ENCODE results near the gene USP48. TPM values are rescaled to one million over a fixed set of nuclear protein-coding genes. Genes with fewer than 3 reads are reported as not detected.

USP48 gene
- total and polyA plus RNA-seq, 7 donors = 12.6 to 77.0 (median 47.1) TPM

- Histone ChIP-seq H3K4me3 (no peak overlapping the region), H3K27me3 (no peaks in the 10 kb centered on the region), H3K36me3 (peaks cover 0 to 8% (median under 1%) of the 10 kb centered on the region in 4 donors), H3K4me1 (peaks cover 0 to 35% (median 27%) of the 10 kb centered on the region in 4 donors), H3K27ac (no peak overlapping the region), H3K9me3 (no peaks in the 10 kb centered on the region)
- DNase-seq = no peak
- 34 to 51% methylated on average over 3 of the region's 3 CpGs for WGBS, 2 donors
- TF ChIP-seq CTCF (IDR thresholded peaks at IDR 0.05) = no peak
- intact Hi-C loops (cut with DNase I) = no loop called here
These were observed 21.9 kb downstream of the USP48 start for GRCh38 chr1:21761052-21761451.

- H3K27ac ChIP-seq = no peak overlapping the region
- no peaks in the 10 kb centered on the region for H3K9me3 ChIP-seq
- H3K36me3 ChIP-seq = peaks cover 5 to 21% (median 6%) of the 10 kb centered on the region in 4 donors
- no peak for DNase-seq
- TF ChIP-seq POLR2A (IDR thresholded peaks at IDR 0.05) = no peak
- no peak for TF ChIP-seq CTCF (IDR thresholded peaks at IDR 0.05)
- TF ChIP-seq EP300 (IDR thresholded peaks at IDR 0.05) = no peak
- TF ChIP-seq POLR2AphosphoS5 (IDR thresholded peaks at IDR 0.05) = no peak
- no peak overlapping the region for H3K4me3 ChIP-seq
- peaks cover 0 to 23% (median 18%) of the 10 kb centered on the region in 4 donors for H3K4me1 ChIP-seq
- H3K27me3 ChIP-seq = no peaks in the 10 kb centered on the region
- intact Hi-C loops (cut with DNase I) = no loop called here
- 80 to 84% methylated on average over 2 of the region's 2 CpGs for WGBS, 2 donors
These were observed 23.1 kb downstream of the USP48 start for GRCh38 chr1:21759818-21760217.

GRCh38 chr1:21759182-21759581, 23.8 kb downstream of the USP48 start:
- no peaks in the 10 kb centered on the region for H3K9me3 ChIP-seq
- no peak for DNase-seq
- peaks cover 5 to 27% (median 9%) of the 10 kb centered on the region in 4 donors for H3K36me3 ChIP-seq
- H3K27ac ChIP-seq = no peak overlapping the region
- WGBS, 2 donors = 85 to 87% methylated on average over 2 of the region's 2 CpGs
- intact Hi-C loops (cut with DNase I) = no loop called here
- no peaks in the 10 kb centered on the region for H3K27me3 ChIP-seq
- TF ChIP-seq POLR2A (IDR thresholded peaks at IDR 0.05) = no peak
- TF ChIP-seq EP300 (IDR thresholded peaks at IDR 0.05) = no peak
- no peak for TF ChIP-seq CTCF (IDR thresholded peaks at IDR 0.05)
- no peak for TF ChIP-seq POLR2AphosphoS5 (IDR thresholded peaks at IDR 0.05)
- peaks cover 0 to 17% (median 11%) of the 10 kb centered on the region in 4 donors for H3K4me1 ChIP-seq
- no peak overlapping the region for H3K4me3 ChIP-seq

- no peak for TF ChIP-seq POLR2A (IDR thresholded peaks at IDR 0.05)
- TF ChIP-seq POLR2AphosphoS5 (IDR thresholded peaks at IDR 0.05) = no peak
- TF ChIP-seq CTCF (IDR thresholded peaks at IDR 0.05) = no peak
- no peak for TF ChIP-seq EP300 (IDR thresholded peaks at IDR 0.05)
- intact Hi-C loops (cut with DNase I) = no loop called here
These were observed 24.3 kb downstream of the USP48 start for GRCh38 chr1:21758614-21759013.

More at GRCh38 chr1:21758614-21759013, 24.3 kb downstream of the USP48 start:
- H3K4me3 ChIP-seq = no peak overlapping the region
- H3K27ac ChIP-seq = no peak overlapping the region
- no peak for DNase-seq
- 96 to 98% methylated on average over 8 of the region's 8 CpGs for WGBS, 2 donors
- H3K4me1 ChIP-seq = peaks cover 0 to 11% (median 6%) of the 10 kb centered on the region in 4 donors
- H3K36me3 ChIP-seq = peaks cover 5 to 33% (median 12%) of the 10 kb centered on the region in 4 donors
- no peaks in the 10 kb centered on the region for H3K9me3 ChIP-seq
- no peaks in the 10 kb centered on the region for H3K27me3 ChIP-seq
